ENCODE data around the gene LAMB3. TPM values are rescaled to one million over a fixed set of nuclear protein-coding genes. Genes with fewer than 3 reads are reported as not detected.

Gene LAMB3
- total RNA-seq, 4 donors from 2014 or later: 0.17 to 1.0 (median 0.52) TPM

DNA sequence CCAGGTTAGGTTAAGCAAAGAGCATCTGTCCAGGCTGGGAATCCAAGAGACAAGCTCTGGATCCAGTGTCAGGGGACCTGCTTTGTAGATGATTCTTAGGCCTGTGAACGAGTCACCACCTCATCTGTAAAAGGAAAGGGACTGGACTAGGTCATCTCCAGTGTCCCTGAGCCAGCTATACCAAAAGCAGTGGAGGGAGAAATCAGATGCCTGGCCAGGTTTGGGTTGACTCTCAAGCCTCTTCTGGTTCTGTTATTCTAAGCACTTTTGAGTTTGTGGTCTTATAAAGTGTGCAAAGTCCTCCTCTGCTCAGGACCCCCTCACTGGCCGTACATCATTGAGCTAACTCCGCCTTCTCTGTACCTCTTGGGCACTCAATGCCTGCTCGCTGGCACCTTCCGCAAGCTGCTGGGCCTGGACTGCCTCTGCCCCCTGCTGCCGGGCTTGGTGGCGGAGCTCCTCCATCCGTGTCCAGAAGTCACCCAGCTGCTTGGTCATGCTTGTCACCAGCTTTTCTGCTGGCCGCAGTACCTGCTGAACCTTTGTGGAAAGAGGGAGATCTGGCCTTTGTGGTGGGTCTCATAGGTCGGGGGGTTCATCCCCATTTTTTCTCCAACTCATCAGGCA lies 35.1 kb downstream of the LAMB3 start:
- 93% methylated on average over 10 of the region's 10 CpGs for WGBS

DNA sequence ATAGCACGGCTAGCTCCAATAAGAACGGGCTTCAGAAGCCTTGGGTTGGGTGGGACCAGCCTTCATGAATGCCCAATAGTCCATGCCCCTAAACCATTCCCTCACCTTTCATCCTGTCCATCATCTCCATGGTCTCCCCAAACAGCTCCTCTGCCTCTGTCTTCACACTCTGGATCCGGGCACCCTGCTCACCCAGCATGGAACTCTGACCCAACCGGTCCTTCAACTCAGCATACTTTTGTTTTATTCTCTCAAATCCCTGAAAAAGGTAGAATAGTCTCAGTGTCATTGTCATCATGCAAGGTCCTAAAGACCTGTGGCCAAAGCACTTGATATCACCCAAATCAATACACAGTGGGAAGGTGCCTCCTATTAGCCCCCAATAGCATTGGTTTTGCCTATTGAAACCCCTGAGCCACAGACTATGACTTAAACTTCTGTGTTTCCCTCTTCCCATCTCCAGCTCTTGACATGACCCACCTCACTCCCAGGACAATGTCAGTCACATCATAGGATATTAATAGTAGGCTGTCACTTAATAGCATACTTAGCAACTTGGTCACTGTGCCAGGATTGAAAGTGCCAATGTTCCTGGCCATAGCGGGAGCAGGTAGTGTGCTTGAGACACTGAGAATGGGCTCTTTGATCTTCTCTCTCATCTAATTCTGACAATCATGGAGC lies 35.7 kb downstream of the LAMB3 start:
- H3K4me3 ChIP-seq: no peak overlapping the region
- no peak overlapping the region for H3K27ac ChIP-seq (replicated peaks in 1 of 4)
- H3K9me3 ChIP-seq: no peaks in the 10 kb centered on the region
- H3K4me1 ChIP-seq: peaks cover 9 to 21% (median 10%) of the 10 kb centered on the region in 4 donors
- DNase-seq (ENCODE audit: extremely low spot score): no peak
- no peaks in the 10 kb centered on the region for H3K36me3 ChIP-seq
- no peaks in the 10 kb centered on the region for H3K27me3 ChIP-seq
- 95% methylated on average over 5 of the region's 5 CpGs for WGBS
- TF ChIP-seq, protein P1, sequence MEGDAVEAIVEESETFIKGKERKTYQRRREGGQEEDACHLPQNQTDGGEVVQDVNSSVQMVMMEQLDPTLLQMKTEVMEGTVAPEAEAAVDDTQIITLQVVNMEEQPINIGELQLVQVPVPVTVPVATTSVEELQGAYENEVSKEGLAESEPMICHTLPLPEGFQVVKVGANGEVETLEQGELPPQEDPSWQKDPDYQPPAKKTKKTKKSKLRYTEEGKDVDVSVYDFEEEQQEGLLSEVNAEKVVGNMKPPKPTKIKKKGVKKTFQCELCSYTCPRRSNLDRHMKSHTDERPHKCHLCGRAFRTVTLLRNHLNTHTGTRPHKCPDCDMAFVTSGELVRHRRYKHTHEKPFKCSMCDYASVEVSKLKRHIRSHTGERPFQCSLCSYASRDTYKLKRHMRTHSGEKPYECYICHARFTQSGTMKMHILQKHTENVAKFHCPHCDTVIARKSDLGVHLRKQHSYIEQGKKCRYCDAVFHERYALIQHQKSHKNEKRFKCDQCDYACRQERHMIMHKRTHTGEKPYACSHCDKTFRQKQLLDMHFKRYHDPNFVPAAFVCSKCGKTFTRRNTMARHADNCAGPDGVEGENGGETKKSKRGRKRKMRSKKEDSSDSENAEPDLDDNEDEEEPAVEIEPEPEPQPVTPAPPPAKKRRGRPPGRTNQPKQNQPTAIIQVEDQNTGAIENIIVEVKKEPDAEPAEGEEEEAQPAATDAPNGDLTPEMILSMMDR (IDR thresholded peaks at IDR 0.05): no peak
- TF ChIP-seq POLR2AphosphoS5 (IDR thresholded peaks at IDR 0.05): no peak
- no peak for TF ChIP-seq POLR2A (IDR thresholded peaks at IDR 0.05; ENCODE audit: low read depth)
- no peak for TF ChIP-seq EP300 (IDR thresholded peaks at IDR 0.05)
- intact Hi-C loops (cut with DNase I): no loop called here

More for the DNA sequence above, 35.1 kb downstream of the LAMB3 start:
- TF ChIP-seq POLR2A (IDR thresholded peaks at IDR 0.05; ENCODE audit: low read depth) (no peak), EP300 (IDR thresholded peaks at IDR 0.05) (no peak), POLR2AphosphoS5 (IDR thresholded peaks at IDR 0.05) (no peak)
- TF ChIP-seq, protein P1 (IDR thresholded peaks at IDR 0.05): no peak
- H3K9me3 ChIP-seq: no peaks in the 10 kb centered on the region
- DNase-seq (ENCODE audit: extremely low spot score): no peak
- no peaks in the 10 kb centered on the region for H3K27me3 ChIP-seq
- no peaks in the 10 kb centered on the region for H3K36me3 ChIP-seq
- intact Hi-C loops (cut with DNase I): no loop called here
- H3K4me3 ChIP-seq: no peak overlapping the region
- peaks cover 15 to 27% (median 17%) of the 10 kb centered on the region in 4 donors for H3K4me1 ChIP-seq
- H3K27ac ChIP-seq (replicated peaks in 1 of 4): no peak overlapping the region

DNA sequence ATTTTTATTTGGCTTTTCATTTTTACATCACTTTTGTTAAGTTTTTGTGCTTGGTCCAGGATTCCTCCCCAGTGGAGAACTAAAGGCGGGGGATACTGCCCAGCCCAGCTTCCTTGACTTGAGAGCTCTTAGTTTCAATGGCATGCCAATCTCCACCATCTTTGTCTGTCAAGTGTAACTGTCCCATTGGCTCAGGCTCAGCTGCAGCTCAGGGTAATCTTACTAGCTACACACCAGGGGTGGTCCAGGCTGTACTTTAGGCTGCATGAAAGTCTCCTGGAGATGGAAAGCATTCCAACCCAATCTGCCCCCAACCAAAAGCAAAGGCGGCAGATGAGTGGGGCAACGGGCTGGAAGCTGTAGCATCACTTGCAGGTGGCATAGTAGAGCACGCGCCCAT lies 37.3 kb downstream of the LAMB3 start:
- 96% methylated on average over 5 of the region's 5 CpGs for WGBS
- Histone ChIP-seq H3K27me3 (no peaks in the 10 kb centered on the region), H3K4me3 (no peak overlapping the region), H3K27ac (replicated peaks in 1 of 4) (no peak overlapping the region), H3K36me3 (no peaks in the 10 kb centered on the region), H3K4me1 (peaks cover 0 to 11% (median 0%) of the 10 kb centered on the region in 4 donors), H3K9me3 (no peaks in the 10 kb centered on the region)
- TF ChIP-seq POLR2AphosphoS5 (IDR thresholded peaks at IDR 0.05): no peak
- TF ChIP-seq, protein P1 (IDR thresholded peaks at IDR 0.05): no peak
- no peak for TF ChIP-seq POLR2A (IDR thresholded peaks at IDR 0.05; ENCODE audit: low read depth)
- TF ChIP-seq EP300 (IDR thresholded peaks at IDR 0.05): no peak
- no peak for DNase-seq (ENCODE audit: extremely low spot score)
- intact Hi-C loops (cut with DNase I): no loop called here

DNA sequence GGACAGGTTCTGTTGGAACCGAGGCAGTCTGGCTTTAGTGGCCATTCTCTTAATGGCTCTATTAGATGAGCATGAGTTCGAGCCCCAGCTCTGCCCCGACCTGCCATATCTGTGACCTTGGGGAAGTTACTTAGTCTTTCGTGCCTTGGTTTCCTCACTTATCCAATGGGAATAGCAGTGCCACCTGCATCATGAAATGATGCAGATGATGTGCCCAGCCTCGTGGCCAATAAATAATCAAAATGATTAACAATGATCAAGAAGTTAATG lies 38.1 kb downstream of the LAMB3 start:
- Histone ChIP-seq H3K4me1 (peaks cover 0 to 11% (median 0%) of the 10 kb centered on the region in 4 donors), H3K36me3 (no peaks in the 10 kb centered on the region), H3K27me3 (no peaks in the 10 kb centered on the region), H3K4me3 (no peak overlapping the region), H3K27ac (replicated peaks in 1 of 4) (no peak overlapping the region), H3K9me3 (no peaks in the 10 kb centered on the region)
- no peak for DNase-seq (ENCODE audit: extremely low spot score)
- WGBS: 98% methylated on average over 5 of the region's 5 CpGs
- TF ChIP-seq POLR2A (IDR thresholded peaks at IDR 0.05; ENCODE audit: low read depth) (no peak), EP300 (IDR thresholded peaks at IDR 0.05) (no peak), POLR2AphosphoS5 (IDR thresholded peaks at IDR 0.05) (no peak)
- TF ChIP-seq, protein P1 (IDR thresholded peaks at IDR 0.05): no peak
- intact Hi-C loops (cut with DNase I): no loop called here
